Measurements from ENCODE around the gene SUN2.

Gene SUN2

GRCh38 chr22:38733724-38734381, 21.9 kb downstream of the SUN2 start:
- no peak for DNase-seq

GRCh38 chr22:38733329-38733723, 22.5 kb downstream of the SUN2 start:
- DNase-seq: no peak

- no peak for DNase-seq
These were observed 23.5 kb downstream of the SUN2 start for GRCh38 chr22:38732251-38732815.

- no peak for DNase-seq
These were observed 24.1 kb downstream of the SUN2 start for GRCh38 chr22:38731703-38732161.

- DNase-seq: no peak
These were observed 25.4 kb downstream of the SUN2 start for GRCh38 chr22:38730411-38730871.

GRCh38 chr22:38729946-38730345, 25.9 kb downstream of the SUN2 start:
- no peak for DNase-seq

GRCh38 chr22:38728871-38729796, 26.7 kb downstream of the SUN2 start:
- no peak for DNase-seq

- no peak for DNase-seq
These were observed 28.0 kb downstream of the SUN2 start for GRCh38 chr22:38727530-38728451.

GRCh38 chr22:38727123-38727522, 28.7 kb downstream of the SUN2 start:
- DNase-seq: no peak

- DNase-seq: no peak
These were observed 29.7 kb downstream of the SUN2 start for GRCh38 chr22:38725900-38726655.

- no peak for DNase-seq
These were observed 30.7 kb downstream of the SUN2 start for GRCh38 chr22:38724926-38725571.

GRCh38 chr22:38724176-38724575, 31.6 kb downstream of the SUN2 start:
- no peak for DNase-seq

GRCh38 chr22:38721551-38721950, 34.2 kb downstream of the SUN2 start:
- DNase-seq: no peak

GRCh38 chr22:38720350-38720749, 35.4 kb downstream of the SUN2 start:
- DNase-seq: no peak

- DNase-seq: no peak
These were observed 36.6 kb downstream of the SUN2 start for GRCh38 chr22:38719196-38719595.

- no peak for DNase-seq
These were observed 37.4 kb downstream of the SUN2 start for GRCh38 chr22:38718414-38718813.

- no peak for DNase-seq
These were observed 38.6 kb downstream of the SUN2 start for GRCh38 chr22:38717244-38717643.

GRCh38 chr22:38716826-38717225, 39.0 kb downstream of the SUN2 start:
- no peak for DNase-seq

- no peak for DNase-seq
These were observed 39.5 kb downstream of the SUN2 start for GRCh38 chr22:38716271-38716670.

GRCh38 chr22:38715852-38716251, 39.9 kb downstream of the SUN2 start:
- DNase-seq: no peak

GRCh38 chr22:38715176-38715764, 40.5 kb downstream of the SUN2 start:
- DNase-seq: peak; percentile 6
